GM21447 (cell line): ENCODE results near the gene COL15A1.

Experiments
- ATAC-seq: cut with Tn5 transposase; IDR thresholded peaks from one replicate; pipeline ENCODE4 v1.9.1; 2021; ENCODE audit not compliant: unreplicated experiment

The COL15A1 gene

DNA sequence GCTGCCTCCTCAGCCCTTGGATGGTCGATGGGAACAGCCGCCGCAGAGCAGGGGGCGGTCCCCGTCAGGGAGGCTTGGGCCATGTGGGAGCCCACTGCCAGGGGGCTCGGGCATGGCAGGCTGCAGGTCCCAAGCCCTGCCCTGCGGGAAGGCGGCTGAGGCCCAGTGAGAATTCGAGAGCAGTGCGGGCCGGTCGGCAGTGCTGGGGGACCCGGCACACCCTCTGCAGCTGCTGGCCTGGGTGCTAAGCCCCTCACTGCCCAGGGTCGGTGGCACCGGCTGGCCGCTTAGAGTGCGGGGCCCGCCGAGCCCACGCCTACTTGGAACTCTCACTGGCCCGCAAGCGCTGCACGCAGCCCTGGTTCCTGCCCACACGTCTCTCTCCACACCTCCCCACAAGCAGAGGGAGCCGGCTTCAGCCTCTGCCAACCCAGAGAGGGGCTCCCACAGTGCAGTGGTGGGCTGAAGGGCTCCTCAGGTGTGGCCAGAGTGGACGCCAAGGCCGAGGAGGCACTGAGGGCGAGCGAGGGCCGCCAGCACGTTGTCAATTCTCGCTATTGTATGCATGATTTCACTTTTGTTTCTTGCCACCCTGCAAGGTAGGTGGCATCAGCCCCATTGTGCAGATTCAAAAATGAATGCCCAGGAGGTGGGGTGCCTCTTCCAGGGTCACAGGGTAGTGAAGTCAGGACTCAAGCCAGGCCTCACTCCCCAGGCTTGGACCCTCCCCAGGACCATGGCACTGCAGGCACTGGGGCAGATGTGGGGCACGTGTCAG, 48.6 kb downstream of the COL15A1 start:
- no peak for ATAC-seq

DNA sequence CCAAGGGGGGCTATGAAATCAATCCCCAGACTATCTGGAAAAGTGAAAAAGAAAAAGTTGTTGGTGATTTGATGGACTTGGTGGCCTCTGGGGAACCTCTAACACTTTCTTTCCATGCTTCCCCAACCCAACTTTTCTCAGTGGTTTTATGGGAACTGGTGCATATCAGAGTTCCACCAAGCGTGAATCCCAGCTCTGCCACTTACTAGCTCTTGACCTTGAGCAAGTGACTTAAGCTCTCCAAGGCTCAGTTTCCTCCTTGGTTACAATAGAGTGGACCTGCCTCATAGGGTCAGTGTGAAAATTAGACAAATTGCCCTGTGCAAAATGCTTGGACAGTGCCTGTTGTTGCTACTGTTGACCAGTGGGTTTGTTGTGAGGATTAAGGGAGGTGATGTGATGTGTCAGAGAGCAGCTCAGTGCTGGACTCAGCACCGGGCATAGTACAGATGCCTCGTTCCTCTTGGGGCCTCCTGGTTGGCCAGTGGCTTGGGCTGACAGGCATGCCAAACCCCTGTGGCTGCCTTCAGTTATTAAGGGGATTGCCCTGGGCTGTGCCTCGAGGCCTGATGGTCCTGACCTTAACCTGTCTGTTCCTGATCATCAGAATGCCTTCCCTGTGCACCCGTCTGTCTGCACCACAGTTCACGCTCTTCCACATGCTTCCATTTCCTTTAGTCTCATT, 49.3 kb downstream of the COL15A1 start:
- ATAC-seq: peak; percentile 39

DNA sequence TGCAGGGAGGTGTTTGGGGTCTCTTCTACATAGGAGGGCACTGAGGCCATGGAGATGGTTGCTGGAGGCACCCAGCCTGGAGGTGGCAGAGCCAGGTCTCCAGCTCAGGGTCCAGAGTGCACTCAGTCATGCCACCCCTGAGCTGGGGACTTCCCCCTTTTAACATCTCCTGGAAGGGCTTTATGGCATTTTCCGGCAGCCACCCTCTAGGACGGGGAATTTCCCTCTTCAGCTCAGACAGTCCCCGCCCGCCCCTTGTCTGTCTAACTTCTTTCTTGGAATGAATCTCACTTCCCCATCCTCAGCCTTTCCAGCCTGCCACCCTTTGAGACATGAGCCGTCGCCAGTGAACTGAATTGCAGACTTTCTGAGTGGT, 49.9 kb downstream of the COL15A1 start:
- ATAC-seq: peak; percentile 80

DNA sequence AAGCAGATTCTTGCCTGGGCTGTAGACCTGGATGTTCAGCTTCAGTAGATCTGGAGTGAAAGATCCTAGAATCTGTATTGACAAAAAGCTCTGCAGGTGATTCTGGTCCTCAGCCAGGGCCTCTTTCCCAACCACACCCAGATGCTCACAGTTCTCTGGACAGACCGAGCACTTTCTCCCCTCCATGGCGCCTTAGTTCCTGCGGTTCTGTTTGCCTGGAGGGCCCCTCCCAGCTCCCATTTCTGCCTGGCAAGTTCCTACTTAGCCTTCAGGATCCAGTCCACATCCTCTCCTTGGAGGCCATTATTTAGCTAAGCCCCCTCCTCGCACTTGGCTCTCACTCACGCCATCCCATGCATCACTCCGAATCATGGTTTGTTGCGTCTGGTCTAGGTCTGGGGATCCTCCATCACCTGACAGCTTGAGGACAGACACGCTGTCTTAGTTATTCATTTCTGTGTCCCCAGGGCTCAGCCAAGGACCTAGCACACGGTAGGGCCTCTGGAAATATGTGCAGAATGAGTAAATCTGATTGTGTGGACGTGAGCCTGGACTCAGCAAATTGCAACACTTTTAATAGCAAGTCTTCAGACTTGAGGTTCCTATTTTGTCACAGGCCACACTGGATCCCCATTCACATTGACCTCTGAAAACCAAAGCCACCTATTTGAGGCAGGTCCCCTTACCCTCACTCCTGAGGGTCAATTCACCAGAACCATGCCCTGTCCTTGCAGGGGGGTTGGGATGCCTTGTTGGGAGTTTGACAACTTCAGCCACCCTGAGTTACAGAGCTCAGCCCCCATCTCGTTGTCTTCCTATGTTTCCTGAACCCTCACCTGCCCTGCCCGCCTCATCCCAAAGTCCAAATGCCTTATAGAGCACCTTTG, 50.7 kb downstream of the COL15A1 start:
- ATAC-seq: no peak

DNA sequence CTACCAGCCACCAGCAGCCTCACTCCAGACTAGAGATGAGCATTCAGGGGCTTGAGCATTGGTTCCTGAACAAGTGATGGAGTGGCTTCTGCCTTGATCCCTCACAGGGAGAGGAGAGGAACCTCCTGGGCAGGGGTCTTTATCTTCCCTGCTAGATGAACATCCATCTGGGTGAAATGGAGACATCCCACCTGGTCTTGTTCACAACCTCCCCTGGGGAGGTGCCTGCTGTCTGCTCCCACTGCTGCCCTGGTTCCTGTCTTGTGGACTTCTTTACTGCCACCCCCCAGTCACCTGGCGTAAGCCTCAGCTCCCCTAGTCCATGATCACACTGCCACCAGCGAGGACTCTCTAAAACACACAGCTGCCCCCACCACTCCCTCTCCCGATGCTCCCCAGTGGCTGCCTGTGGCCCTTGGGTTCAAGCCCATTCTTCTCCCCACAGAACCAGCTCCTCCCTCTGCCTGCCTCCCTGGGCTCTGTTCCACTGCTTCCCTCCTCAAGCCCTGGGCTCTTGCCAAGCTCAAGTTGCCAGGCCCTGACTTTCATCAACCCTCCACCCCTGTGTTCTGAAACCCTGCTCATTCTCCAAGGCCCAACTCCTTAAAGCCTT, 51.5 kb downstream of the COL15A1 start:
- no peak for ATAC-seq

DNA sequence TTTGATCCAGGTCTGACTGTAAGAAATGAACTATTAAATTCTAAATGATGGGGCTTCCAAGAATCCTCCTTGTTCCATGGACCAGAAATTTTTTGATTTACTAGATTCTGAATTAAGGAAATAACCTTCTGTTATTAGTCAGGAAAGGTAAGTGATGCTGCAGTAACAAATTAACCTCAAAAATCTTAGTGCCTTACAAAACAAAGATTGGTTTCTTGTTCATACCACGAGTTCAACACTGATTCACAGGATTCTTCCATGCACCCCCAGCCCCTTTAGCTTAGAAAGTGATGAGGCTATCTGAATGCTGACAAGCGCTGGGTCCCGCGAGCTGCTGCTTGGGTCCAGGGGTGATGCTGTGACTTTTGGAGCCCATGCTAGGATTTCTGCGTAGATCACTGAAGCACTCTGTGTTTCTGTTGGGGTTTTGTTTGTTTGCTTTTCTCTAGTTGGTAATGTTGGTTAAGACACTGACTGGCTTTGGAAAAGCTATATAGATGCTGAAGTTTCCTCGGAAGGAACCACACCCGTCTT, 52.3 kb downstream of the COL15A1 start:
- ATAC-seq: no peak

DNA sequence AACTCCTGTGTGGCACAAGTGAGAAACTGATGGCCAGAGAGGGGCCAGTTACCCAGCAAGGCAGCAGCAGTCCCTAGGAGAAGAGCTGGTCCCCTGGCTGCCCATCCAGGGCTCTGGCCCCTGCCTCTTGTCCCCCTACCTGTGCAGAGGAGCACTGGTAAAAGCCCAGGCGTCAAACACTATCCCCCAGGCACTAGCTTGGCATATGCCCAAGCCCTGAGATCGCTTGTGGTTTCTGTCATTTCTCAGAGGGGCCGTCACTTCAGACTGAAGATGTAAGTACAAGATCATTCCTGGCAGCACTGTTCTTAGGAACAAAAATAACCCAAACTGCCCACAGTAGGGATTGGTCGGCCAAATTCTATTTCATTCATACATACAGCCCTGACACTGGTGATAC, 53.9 kb downstream of the COL15A1 start:
- ATAC-seq: no peak

DNA sequence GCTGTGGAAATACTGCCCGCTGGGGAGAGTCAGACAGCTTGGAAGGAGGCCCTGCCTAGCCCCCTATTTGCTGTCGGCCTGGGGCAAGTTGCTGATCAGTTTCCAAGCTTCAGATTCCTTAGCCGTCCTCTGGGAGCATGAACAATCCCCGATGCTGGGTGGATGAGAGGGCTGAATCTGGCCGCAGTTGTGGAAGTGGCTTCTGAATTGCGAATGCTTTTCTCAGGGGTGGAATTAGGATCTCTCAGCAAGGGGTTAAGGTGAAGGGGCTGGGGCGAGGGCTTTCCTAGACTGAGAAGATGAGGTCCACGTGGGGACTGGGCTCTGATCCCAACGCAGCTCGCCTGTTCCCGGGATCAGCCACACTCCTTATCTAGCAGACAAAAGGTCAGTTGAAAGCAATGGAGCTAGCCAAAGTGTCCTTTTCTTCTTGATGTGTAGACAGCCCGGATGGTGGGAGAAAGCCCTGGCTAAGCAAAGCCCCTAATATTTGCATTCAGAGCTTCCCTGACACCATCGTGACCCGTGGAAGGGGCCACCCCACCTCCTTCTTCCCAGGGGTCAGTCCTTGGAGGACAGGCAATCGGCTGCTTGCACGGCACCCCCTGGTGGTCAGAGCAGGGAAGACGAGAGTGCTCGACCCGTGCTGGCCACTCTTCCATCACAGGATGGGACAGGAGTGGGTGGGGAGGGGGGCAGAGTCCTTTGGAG, 54.9 kb downstream of the COL15A1 start:
- ATAC-seq: peak; percentile 50

DNA sequence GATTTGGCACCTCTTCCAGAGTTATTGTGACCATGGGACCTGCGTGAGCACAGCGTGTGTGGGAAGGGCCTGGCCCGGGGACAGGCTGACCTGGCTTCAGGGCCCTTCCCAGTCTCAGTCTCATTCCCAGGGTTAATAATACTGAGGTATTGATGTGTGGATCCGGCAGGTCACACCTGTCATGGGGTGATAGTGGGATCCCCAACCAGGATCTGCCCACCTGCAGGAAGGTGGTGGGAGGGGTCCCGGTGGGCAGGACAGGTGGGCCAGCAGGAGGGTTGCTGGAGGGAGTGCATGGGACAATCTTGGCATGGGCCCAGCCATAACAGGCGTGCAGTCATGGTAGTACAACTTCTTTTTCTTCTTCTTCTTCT, 55.4 kb downstream of the COL15A1 start:
- peak; percentile 15 for ATAC-seq

DNA sequence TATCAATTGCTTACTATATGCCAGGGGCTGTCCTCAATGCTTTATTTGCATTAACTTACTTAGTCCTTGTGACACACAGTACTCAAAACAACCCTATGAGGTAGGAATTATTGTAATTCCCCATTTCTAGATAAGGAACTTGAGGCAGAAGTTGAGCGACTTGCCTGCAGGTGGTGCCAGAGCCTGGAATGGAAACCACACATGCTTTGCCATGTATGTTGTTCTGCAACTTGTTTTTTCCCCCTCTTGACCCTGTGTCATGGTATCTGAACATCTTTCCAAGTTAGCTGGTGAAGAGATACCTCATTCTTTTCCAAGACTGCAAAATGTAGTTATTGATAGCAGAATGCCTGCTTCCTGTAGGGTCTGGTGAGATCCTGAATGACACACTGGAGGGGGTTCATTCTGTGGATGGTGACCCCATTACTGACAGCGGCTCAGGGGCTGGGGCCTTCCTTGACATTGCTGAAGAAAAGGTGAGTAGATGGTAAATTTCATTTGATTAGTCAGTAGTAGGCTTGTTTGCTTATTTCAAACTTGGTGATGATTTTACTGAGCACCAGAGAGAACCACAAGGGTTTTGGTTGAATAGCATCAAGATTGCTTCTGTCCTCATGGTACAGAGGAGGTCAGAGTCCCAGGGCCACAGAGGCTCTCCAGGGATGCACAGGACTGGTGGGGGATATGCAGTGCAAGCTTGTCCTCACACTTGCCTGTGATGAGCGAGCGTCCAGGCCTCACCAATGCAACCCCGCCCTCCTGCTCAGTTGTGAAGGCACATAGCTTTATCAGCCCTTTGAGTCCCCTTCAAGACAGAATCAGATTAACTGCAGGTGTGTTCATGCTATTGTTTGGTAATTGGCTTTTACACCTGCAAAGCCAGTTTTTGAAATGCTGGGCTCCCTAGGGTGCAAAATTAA, 57.0 kb downstream of the COL15A1 start:
- ATAC-seq: no peak

DNA sequence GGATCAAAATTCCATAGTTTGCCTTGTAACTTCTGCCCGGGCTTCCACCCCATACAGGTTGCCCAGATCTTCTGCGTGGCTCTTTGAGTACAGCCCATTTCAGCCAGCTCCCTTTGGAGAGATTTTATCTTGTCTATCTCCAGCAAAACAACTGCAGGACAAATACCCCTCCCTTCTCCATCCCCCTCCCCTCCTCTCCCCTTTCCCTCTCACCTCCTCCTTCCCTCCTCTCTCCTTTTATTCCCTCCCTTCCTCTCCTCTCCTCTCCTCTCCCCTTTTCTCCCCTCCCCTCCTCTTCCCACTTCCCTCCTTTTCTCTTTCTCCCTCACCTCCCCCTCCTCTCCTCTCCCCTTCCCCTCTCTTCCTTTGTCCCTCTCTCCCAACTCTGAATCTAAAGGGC, 58.2 kb downstream of the COL15A1 start:
- ATAC-seq: no peak

DNA sequence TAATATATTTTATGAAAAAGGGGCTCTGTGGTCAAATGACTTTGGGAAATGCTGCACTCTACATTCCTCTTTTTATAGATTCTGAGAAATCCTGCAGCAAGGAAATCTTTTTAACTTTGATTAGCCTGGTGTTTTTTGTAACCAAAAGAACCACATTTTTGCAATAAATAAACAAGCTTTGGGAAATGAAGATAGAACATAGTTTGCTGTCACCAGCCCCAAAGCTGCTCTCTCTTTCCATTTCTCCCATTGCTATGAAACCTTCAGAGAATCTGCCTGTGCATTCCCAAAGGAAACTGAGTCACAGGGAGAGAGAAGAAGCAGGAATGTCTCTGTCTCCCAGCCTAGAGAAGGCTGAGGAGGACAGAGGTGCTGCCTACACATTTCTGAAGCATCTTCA, 59.0 kb downstream of the COL15A1 start:
- no peak for ATAC-seq

DNA sequence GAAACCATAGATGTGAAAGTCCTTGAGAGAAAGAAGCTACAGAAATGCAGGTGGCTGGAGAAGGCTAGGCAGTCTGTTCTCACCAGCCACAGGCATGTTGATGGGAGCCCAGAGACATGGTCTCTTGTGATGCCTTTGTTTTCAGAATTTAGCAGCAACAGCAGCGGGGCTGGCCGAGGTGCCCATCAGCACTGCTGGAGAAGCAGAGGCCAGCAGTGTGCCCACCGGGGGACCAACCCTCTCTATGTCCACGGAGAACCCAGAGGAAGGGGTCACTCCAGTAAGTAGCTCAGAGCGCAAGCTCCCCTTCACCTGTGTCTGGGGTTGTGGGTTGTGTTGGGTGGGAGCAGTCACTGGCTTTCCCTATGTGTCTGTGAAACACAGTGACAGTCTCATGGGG, 59.6 kb downstream of the COL15A1 start:
- no peak for ATAC-seq

DNA sequence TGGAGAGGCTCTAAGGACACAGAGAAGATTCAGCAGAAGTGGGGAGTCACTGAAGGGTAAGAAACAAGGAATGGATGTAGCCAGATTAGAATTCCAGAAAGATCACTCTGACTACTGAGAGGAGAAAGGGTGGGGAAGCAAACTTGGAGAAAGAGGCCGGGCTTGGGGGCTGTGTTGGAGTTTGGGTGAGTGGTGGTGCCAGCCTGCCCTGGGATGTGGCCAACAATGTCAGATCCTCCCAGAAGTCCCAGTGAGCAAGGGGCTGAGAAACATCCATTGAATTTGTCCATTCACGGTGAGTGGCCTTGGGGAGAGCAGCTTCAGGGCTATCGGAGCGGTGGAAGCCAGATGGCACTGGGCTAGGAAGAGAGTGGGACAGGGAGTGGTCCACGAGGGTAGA, 60.4 kb downstream of the COL15A1 start:
- no peak for ATAC-seq

DNA sequence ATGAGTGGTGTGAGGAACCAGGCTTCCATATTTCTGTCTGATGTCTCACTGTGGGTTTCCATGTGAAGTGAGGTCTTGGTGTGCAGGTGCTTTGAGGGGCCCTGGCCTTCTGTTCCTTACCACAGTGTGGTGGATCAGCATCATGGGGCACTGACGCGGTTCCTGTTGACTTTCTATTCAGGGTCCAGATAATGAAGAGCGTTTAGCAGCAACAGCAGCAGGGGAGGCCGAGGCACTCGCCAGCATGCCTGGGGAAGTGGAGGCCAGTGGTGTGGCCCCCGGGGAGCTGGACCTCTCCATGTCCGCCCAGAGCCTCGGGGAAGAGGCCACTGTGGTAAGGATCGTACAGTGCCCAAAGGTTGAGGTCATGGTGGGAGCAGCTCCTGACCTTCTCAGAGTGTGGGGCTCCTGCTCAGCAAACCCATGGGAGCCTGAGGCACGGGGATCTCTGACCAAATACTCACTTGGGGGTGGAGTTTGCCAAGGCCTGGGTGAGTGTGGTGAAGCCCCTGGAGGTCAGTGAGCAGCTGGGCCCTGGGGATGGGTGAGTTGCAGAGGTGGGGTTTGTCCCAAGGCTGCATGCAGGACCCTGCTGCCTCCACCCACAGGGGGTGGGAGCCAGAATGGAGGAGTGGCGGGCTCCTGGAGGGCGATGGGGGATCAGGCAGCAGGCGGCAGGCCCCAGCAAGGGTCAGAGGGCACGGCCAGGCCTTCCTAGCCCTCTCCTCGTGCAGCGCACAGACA, 61.2 kb downstream of the COL15A1 start:
- no peak for ATAC-seq

DNA sequence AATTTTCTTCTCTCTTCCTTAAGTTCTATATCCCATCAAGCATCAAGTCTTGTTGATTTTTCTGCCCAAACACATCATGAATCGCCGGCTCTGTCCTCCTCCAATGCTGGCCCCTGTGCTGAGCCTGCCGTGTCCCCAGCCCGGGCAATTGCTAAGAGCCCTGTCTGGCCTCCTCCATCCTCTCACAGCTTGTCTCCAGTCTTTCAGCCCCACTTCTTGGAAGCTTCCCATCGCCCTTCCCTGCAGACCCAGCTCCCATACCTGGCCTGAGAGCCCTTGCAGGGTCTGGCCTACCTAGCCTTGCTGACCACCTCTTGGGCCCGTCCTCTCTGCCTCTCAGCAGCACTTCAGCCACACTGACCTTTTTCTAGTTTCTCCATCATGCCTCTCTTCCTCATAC, 61.9 kb downstream of the COL15A1 start:
- no peak for ATAC-seq

DNA sequence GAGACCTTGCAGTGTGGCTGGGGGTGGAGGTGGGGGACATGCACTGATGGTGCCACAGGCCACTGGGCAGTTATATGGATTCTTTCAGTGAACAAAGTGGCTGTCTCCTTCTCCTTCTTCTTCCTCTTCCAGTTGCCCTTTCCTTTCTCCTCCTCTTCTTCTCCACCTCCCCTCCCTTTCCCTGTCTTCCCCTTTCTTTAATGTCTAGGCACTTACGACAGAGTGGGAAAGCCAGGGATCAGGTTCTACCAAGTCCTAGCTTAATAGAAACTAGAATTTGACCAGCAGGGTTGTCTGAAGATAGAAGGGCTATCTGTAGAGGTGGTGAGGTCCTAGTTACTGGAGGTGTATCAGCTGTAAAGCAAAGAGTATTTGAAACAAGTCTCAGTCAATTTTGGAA, 62.8 kb downstream of the COL15A1 start:
- ATAC-seq: no peak

DNA sequence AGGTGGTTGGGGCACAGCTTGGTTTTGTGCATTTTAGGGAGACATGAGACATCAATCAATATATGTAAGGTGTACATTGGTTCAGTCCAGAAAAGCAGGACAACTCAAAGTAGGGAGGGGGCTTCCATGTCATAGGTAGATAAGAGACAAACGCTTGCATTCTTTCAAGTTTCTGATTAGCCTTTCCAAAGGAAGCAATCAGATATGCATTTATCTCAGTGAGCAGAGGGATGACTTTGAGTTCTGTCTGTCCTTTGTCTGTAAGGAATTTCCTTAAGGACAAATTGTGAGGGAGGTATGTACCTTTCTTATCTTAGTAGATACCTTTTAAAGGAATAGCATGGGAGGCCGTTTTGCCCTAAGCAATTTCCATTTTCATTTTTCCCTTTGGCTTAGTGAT, 63.3 kb downstream of the COL15A1 start:
- ATAC-seq: no peak

DNA sequence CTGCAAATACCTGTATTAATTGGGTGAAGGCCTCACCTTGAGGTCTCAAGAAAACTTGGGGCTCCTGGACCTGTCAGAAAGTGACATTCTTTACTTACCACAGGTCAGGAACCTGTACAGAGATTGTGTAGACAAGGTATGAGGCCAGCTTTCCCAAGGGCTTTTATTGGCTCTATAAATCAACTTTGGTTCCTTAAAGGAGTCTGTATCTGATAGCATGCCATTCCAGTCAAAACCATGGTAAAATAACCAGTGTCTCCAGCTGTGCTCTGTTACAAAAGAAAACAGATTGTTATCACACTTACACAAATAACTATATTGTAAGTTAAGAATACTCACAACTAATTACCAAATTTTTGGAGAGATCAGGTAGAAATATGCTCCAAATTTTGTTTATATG, 64.5 kb downstream of the COL15A1 start:
- no peak for ATAC-seq
